HG02678 (cell line): ENCODE data around the gene VCAN.

Experiments
- ATAC-seq: cut with Tn5 transposase; IDR thresholded peaks from one replicate; pipeline ENCODE4 v1.9.1; 2021; ENCODE audit warnings: mild to moderate bottlenecking, moderate library complexity; ENCODE audit not compliant: unreplicated experiment

Gene VCAN

DNA sequence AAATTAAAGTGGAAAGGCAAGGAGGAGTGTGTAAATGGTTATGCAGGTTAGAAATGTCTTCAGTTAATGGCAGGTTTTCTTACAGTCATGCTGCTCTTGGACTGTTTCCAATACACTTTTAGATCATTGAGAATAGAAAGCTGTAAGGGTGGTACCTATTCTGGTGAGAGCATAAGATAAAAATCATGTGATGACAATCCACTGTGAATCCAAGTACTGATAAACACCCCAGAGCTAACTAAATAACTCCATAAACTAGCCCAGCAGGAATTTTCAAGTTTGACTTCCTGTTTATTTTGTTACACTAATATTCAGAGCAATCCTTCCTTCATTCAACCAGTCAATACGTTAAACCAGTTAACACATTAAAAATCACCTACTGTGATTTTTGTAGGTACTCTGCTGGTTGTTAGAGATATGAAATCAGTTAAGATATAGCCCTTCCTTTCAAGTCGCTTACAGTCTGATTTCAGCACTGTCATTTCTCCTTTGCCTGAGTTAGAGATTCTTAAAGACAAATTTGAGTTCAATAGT, 22.6 kb downstream of the VCAN start:
- no peak for ATAC-seq

DNA sequence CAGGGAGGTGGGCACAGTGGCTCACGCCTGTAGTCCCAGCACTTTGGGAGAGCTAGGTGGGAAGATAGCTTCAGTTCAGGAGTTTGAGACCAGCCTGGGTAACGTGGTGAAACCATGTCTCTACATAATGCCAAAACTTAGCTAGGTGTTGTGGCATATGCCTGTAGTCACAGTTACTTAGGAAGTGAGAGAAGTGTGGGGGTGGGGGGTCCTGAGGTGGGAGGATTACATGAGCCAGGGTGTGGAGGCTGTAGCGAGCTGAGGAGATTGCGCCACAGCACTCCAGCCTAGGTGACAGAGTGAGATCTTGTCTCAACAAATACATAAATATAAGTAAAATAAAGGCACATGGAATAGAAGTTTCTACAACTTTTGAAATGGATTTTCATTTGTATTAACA, 23.1 kb downstream of the VCAN start:
- ATAC-seq: no peak

DNA sequence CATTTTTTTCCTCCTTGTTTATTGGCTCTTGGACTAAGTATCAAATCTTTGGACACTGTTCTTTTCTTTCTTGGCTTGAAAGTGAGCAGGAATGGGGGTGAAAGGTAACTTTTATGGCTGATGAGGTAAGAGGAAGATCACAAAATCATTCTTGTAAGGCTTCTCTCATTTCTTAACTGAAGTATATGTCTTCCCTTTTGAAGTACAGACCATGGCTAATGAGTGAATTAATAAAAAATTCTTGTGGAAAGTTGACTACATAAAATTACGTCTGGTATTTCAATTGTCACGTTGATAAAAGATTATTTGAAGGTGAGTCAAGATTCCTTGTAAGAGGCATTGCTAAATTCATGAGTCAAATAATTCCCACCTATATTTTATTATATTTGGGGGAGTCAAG, 25.1 kb downstream of the VCAN start:
- ATAC-seq: no peak

DNA sequence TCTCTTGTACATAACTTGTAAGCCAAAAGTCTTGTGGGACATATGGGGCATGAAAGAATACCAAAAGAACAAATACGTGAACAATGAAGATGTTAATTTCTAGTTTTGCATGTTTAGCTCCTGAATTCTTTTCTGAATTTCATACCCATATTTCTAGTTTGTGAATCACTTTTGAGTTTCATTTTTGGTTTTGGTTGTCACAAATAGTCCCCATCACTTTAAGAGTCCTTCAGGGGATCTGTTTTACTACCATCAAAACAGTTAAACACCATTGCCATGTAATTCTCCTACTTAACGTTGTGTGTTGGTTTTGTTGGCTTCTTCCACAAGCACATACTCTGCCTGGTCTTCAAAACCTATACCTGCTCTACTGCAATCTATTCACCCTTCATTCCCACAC, 27.0 kb downstream of the VCAN start:
- peak; percentile 70 for ATAC-seq

DNA sequence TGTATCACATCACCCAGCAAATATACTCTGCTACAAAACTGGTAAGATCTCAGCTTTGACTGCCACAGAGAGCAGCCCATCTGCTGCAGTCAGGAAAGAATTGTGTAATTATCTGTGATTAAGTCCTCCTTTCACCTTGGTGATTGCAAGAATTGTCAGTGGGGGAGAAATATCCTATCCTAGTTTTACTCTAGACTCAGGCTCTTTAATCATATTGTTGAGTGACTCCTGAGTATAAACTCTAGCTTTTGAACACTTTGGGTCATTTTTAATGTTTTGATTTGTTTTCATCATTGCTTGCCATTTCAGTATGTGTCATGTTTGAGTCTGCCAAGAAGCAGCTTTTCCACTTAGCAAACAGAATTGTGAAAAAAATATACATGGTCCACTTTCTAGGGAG, 32.1 kb downstream of the VCAN start:
- ATAC-seq: no peak

DNA sequence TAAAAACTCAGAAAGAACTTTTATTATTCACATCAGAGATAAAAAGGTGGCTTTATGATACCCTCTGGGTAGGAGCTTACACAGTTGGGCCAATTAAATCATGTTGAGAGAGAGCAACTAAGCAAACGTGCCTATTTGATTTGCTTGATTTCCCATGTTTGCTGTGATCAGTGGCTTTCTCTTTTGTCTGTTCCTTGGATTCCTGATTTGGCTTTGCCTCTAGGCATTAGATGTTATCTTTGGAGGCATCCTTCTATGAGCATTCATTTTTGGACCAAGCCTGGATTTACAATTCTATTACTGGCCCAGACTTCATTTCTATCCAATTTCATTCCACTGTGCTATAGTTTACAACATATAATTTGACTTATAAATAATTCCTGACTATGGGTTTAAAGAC, 35.9 kb downstream of the VCAN start:
- no peak for ATAC-seq

DNA sequence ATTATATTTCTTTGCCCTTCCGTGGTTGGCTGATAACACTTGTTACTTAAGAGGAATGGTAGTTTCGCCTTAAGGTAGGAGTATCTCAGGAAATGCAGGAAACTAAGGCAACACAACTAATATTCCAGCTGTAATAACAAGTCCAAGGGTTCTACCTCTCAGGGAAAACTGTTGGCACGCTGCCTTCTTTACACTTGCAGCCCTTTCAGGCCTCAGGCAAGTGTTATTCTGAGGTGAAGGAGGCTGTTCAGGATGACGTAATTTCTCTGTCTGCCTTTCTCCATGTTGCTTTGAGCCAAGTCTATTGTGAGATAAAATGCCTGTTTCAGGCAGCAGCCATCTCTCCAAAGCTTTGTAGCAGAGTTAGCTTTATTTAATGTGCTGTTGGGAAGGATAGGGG, 38.0 kb downstream of the VCAN start:
- no peak for ATAC-seq

DNA sequence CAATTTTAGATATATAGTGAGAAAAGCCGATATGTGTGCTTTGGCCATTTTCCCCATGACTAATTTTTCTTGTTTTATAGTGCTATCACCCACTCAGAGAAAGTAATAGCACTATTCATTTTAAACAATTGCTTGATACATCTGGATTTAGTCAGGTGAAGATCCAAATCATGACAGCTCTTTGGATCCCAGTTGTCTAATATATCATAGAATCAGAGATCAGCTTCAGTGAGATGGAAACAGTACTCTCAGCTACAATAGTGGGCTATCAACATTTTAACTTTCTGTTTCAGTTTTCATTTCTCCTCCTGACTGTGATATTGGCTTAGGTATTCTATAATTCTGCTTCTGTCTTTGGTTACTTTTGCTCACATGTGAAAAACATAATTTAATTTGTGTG, 38.7 kb downstream of the VCAN start:
- peak; percentile 99 for ATAC-seq

DNA sequence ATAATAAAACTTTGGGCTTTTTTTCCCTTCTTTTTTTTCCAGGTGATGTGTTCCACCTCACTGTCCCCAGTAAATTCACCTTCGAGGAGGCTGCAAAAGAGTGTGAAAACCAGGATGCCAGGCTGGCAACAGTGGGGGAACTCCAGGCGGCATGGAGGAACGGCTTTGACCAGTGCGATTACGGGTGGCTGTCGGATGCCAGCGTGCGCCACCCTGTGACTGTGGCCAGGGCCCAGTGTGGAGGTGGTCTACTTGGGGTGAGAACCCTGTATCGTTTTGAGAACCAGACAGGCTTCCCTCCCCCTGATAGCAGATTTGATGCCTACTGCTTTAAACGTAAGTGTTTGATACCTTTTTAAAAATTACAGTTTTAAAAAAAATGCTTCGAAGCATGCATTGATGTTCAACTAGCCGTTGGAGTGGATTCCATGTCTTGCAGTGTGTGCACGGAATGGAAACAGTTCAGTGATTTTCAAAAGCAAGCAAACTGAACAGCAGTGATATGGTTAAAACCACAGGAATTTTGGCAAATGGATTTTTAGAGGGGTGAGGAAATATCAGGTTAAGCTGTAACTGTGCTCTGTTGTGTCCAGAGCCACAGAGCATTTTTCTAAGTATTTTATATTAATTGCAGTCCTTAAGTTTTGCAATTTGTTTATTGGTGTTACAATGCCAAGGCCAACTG, 40.7 kb downstream of the VCAN start:
- ATAC-seq: no peak

DNA sequence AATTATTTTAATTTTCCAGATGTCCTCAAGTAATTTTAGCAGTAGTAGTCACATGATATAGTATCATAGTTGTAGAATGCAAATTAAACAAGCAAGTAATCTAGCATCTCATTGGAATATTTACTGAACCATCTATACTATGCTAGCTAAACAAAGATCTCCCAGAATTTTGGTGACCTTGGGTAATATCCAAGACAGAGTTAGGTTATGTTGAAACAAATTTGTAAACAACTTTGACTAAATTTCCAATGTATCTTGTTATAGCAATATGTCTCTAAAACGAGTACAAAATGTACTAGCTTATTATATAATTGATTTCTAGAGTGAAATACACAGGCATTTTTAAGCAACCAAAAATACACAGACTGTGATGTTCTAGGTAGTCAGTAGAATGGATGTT, 41.5 kb downstream of the VCAN start:
- ATAC-seq: no peak

DNA sequence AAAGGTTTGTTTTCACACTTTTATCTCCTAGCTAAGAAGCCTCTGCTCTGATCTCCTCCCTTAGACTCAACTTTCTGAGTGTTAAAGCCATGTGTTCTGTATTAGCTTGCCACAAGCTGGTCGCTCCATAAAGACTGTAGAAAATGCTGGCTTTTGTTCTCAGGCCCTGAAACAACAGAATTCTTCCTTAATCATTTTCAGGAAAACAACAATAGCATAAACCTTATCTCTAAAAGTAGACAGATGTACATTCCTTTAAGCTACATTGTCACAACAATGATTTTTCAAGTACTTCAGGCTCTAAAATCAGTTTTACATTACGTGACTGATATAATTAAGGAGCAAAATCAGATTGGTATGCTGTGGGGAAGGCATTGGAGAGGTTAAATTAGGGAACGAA, 41.9 kb downstream of the VCAN start:
- no peak for ATAC-seq

DNA sequence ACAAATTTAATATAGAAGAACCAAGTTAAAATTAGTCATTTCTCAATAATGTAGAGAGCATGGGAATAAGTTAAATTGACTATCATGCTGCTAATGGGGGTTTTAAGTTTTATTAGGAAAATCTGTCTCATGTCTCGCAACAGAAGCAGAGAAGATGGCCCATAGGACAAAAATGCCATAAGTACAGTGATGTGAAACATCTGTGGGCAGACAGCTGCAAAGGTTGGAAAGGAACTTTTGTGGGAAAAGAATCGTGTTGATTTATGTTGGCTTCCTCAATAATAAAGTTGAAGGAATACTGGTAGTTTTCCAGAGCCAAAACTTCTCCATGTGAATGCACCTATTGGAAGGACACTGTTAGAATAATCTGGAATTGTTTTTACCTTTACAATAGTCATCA, 44.8 kb downstream of the VCAN start:
- no peak for ATAC-seq

DNA sequence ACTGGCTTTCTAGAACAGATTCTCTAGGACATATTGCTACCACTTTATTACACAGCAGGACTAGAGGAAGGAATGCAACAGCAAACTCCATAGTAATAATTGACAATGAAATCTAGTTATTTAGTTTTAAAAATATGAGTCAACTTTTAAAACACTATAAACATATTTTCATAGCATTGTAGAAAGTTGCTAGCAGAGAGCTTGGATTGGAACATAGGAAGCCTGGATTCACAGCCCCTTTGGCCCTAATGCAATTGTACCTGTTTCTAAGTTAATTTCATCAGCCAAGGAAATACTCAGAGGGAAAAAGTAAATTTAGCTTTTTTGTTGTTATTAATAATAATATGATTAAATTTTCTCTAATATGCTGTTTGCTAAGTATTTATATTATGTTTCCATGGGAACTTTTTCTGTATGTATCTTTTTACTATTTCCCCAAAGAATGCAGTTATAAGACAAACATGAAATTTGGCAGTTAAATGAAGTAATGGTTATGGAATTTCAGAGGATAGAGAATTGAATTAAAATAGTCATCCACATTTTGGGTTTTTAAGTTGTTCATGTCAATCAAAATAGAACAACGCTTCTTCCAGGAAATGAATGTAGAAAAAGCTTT, 45.6 kb downstream of the VCAN start:
- no peak for ATAC-seq

DNA sequence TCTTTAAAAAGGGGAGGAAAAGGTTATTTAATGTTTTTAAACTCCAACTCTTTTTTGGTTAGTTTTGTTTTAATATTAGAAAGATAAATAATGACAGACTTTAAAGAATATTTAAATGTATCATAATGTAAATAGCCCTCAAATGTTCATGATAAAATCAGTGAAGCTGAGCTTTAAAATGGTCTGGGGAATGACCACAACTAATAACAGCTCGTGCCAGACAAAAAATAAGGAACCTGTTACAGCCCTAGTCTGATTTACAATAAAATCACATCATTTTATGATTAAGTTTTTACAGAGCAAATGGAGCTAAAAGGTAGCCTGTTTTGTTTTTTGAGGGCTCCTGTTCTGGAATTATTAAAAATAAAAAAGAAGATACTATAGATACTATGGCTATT, 46.1 kb downstream of the VCAN start:
- no peak for ATAC-seq

DNA sequence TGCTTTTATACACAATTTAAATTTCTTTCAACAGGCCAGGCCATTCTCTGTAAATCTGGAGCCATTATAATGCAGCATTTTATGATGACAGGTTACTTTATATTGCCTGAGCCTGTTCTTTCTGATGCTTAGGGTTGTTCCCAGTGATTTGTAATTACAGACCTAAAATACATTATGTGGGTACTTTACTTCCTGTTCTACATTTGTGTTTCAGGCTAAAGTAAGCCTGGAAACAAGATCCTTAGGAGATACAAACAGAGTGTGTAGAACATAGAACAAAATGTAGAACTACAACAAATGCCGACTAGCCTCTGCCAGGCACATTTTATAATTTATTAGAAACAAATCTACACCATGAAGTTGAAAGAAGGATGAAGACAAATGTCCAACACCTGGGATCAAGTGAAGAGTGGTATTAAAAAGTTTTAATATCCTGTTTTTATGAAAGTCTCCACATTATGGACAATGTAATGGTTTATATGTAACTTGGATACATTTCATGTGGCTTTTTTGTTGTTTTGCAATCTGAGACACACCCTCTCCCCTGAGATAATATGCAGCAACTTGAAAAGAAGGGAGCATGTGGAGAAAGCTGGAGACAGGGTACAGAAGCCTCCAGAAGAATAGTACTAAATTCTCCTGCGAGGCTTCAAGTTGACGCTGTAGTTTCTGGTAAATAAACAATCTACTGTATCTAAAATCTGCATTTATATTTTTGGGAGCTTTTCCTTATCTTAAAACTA, 46.9 kb downstream of the VCAN start:
- ATAC-seq: no peak

DNA sequence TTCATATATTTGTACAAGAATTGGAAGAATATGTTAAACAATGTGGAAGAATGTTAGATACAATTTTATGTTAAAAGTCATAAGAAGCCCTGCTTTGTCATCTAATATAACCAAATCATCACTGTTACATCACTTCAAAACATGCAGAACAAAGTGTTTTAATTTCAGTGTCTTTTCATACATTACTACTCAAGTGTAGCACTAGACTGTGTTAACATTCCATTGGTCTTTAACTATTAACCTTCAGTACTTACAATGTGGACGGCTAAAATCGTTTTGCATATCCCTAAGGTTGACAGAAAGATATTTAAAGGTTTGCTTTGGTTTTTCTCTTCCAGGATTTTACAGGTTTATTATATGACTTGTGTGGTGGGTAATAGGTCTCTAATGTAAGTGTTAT, 50.9 kb downstream of the VCAN start:
- no peak for ATAC-seq

DNA sequence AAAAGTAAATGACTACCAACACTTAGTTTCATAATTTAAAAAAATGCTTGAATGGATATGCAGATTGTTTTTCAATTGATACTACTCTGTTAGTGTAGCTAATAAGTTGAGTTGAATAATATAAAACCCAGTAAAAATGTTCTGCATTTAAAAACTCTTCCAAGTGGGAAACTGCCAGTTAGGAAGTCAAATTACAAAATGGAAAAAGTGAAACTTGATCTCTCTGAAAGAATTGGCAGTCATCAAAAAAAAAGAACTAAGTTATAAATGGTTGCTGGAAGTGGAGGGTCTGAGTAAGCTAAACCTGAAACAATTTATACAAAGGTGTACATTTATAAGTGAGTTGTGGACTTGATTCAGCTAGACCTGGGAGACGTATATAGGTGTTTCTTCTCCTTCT, 52.4 kb downstream of the VCAN start:
- ATAC-seq: no peak

DNA sequence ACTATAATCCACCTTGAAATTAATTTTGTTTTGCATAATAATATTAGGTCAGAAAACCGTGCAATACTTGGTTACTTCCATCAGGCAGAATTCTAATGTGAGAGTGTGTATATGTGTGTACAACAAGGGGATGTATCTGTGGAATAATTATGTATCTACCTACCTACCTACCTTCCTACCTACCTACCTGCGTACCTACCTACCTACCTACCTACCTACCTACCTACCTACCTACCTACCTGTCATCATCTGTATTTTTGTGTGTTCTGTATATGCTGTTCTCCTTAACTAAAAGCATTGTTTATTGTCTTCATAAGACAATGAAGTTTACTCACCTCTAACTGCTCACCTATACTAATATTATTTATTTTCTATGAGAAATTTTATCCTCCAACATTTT, 52.8 kb downstream of the VCAN start:
- no peak for ATAC-seq

DNA sequence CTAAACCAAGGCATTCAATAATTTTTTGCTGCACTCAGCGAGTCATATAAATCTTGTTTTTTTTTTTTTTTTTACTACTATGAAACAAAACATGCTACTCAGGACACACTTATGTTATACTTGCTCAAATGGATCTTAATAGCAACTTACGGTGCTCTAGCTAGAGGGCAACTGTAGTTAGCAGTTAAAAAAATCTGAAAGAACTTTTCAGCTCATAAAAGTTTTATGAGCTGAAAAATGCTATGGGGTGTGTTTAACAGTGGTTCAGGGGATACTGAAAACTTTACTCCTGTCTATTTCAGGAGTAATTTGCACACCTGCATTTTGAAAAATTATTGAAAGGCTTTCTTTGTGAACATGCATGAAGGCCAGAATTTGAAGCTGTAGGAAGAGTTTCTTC, 53.4 kb downstream of the VCAN start:
- ATAC-seq: no peak

DNA sequence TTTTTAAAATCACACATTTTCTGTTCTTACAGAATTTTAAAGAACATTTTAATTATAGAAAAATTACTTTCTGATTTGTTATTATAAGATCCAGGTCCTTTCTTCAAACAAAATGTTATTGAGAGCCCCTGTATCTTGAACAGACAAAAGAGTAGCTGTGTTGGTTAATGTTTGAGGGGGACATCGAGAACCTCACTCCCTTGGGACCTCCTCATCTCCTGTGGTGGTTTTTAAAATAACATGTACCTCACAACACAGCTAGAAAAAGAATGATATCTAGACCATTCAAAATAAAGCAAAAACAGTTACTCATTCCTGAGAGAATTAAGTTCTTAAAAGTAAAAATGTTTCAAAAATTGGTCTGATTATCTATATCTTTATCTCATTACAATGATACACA, 54.7 kb downstream of the VCAN start:
- ATAC-seq: no peak

DNA sequence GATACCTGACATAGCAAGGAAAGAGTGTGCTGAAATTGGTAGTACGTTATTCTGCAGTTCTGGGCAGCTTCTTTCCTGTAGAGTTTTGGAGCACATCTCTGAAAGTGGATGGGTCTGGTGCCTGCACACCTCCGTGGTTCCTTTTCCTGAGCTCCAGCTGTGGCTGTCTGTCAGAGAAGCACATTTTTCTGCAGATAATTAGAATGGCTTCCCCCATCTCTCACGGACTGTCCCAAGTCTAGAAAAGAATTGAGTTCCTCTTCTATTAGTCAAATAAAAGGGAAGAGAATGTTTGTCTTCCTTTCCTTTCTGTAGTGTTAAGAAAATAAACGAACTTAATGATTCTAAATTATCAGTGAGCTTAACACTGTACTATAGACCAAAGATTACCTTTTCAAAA, 55.7 kb downstream of the VCAN start:
- no peak for ATAC-seq
